GM12872 (cell line): ENCODE measurements around the gene SLC51A.

ENCODE experiments used
- TF ChIP-seq, protein P1 (sequence below): IDR thresholded peaks from 3 replicates; pipeline ENCODE4 v1.5.1; 2011; ENCODE audit warnings: low read depth, mild to moderate bottlenecking, low read length, moderate library complexity; ENCODE audit not compliant: insufficient read depth

Gene SLC51A

DNA sequence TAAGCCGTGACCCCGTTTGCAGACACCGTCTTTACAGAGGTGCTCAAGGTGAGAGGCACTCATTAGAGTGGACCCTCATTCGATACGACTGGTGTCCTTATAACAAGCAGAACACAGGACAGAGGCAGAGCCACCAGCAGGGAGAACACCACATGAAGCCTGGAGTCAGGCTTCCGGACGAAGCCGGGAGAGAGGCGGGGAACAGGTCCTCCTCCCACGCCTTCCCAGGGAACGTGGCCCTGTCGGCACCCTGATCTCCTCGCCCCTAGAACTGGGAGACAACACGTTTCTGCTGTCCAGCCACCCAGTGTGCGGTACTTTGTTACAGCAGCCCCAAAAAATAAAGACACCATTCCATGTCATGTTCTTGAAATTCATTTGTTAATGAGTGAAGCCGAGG lies 38.8 kb upstream of the SLC51A start:
- TF ChIP-seq, protein P1, sequence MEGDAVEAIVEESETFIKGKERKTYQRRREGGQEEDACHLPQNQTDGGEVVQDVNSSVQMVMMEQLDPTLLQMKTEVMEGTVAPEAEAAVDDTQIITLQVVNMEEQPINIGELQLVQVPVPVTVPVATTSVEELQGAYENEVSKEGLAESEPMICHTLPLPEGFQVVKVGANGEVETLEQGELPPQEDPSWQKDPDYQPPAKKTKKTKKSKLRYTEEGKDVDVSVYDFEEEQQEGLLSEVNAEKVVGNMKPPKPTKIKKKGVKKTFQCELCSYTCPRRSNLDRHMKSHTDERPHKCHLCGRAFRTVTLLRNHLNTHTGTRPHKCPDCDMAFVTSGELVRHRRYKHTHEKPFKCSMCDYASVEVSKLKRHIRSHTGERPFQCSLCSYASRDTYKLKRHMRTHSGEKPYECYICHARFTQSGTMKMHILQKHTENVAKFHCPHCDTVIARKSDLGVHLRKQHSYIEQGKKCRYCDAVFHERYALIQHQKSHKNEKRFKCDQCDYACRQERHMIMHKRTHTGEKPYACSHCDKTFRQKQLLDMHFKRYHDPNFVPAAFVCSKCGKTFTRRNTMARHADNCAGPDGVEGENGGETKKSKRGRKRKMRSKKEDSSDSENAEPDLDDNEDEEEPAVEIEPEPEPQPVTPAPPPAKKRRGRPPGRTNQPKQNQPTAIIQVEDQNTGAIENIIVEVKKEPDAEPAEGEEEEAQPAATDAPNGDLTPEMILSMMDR, result no peak

DNA sequence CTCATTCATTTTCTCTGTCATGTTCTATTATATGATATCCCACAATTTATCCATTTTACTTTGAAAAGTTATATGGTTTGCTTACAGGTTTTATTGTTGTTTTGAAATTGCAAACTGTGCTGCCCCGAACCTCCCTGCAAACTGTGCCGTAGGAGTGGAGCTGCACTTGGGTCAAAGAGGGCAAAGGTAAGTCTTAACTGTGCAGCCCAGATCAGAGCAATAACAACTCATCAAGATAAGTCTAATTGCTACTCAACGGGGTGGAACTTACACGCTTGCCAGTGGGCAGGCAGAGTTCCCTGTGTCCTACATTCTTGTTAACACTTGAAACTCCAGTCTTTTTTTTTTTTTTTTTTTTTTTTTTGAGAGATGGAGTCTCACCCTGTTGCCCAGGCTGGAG lies 38.4 kb upstream of the SLC51A start:
- TF ChIP-seq, protein P1, result no peak

DNA sequence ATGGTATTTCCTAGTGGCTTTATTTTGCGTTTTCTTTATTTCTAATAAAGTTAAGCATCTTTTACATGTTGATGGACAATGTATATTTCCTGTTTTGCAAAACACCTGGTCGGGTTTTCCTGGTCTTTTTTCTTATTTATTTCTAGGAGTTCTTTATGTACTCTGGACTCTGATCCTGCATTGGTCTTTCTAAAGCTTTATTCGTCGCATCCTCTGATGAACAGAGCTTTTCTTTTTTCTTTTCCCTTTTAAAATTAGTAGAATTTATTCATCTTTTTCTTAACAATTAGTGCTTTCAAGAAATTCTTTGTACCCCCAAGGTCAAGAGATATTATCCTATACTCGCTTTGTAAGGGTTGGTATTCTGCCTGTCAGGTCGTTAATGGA lies 37.3 kb upstream of the SLC51A start:
- TF ChIP-seq, protein P1, result no peak

DNA sequence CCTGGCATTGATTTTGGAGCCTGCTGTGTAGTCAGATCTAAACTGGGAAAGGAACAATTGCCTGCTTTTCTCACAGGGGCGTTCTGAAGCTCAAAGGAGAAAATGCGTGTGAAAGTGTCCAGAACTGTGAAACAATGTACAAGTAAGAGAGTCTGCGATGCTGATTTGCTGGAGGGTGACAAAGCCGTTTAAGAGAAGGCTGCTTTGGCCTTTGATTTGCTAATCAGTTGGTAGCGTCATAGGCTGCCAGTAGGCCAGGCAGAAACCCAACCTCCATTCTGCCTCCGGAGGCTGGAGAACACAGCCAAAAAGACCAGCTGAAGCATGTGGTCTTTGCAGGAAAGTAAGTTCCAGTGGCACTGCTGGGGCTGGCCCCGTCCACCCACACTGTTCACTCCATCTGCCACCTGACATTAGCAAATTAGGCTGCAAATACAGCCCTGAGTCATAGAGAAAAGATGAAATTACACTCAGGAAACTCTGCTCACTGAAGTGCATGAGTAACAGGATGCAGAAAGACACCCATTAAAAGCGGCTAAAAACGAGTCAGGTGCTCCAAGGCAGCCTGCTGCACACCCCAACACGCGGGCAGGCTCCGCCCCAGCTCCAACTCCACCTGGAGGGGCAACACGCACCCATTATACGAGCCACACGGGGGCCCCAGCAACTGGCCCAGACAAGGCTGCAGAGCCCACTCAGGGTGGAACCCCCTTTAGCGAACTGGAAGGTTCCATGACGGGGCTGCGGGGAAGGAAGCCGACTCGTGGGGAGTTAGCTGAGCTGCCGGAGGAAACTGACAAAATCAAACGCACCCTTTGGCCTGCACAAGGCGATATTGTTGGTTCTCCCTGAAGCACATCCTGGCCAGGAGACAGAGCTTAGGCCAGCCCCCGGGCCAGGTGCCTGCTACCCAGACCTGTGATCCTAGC lies 36.7 kb upstream of the SLC51A start:
- TF ChIP-seq, protein P1, result peak; percentile 41; the same call in 2 of the 3 replicates

DNA sequence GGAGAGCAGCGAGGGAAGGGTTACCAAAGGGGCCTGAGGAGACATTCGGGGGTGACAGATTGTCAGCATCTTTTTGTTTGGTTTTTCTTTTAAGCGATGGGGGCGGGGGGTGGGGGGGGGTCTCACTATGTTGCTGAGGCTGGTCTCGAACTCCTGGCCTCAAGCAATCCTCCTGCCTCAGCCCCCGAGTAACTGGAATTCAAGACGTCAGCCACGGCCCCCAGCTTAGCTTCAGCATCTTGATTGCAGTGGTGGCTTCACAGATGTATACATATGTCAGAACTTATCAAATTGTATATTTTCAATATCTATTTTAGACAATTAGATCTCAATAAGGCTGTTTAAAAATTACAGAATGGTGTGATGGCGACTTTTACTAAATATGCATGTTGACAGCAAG lies 36.0 kb upstream of the SLC51A start:
- TF ChIP-seq, protein P1, result no peak

DNA sequence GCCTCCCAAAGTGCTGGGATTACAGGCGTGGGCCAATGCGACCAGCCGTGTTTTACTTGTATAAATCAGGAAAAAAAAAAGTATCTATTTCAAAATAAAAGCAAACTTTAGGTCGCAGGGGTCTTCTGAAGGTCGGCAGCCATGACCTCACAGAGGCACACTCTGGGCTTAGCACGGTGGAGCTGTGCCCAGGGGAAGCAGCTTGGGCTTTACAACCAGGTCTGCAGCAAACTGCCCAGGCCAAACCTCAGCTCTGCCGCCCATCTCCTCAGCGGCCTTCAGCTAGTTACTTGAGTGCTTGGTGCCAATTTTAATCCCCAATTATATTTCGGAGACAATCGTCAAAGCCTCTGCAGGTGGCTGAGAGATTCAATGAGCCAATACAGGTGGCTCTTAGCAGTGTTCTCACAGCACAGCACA lies 35.2 kb upstream of the SLC51A start:
- TF ChIP-seq, protein P1, result no peak

DNA sequence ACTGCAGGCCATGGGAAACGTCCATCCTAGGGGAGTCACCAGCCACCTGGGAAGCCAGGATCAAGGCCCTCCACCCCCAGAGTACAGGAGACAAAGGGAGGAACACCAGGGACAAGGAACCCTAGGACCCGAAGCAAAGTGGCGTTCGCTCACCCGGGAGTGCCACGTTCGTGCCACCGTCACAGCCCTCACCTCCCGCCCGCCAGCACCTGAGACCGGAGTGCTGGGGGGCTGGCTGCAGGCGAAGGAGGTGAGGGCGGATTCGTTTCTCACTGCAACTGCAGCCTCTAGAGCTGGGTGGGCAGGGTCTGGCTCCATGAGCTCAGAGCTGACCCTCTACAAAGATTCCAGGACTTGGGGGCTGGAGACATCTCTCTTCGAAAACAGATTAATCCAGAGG lies 31.5 kb upstream of the SLC51A start:
- TF ChIP-seq, protein P1, result no peak
